Caco-2 (cell line): ENCODE data around the gene GALNT14. TPM values are rescaled to one million over a fixed set of nuclear protein-coding genes. Genes with fewer than 3 reads are reported as not detected.

Experiments
- BruUV-seq: library from RNA; stranded (reverse); fragments of 400-500 nt; replicated peaks from 2 replicates; lab custom pipeline; 2021; lab: Mats Ljungman, UMichigan
- CTCF ChIA-PET: fragments of 300-600 bp; sonication (Branson Sonifier 250); formaldehyde crosslinking; loops from one replicate; lab custom pipeline; 2022; ENCODE audit warnings: antibody characterized with exemption; lab: Charles Lee
- POLR2A ChIA-PET: fragments of 300-600 bp; sonication (Branson Sonifier 250); formaldehyde crosslinking; loops from one replicate; lab custom pipeline; 2022; ENCODE audit warnings: antibody characterized with exemption; lab: Charles Lee
- DNase-seq, 2 experiments: peaks; one replicate each; pipeline versions ENCODE4 v3.0.0 to v3.0.0-alpha.2; 2020 to 2022
- H3K27me3 ChIP-seq: replicated peaks from 2 replicates; pipeline ENCODE4 v1.6.0; 2011; ENCODE audit warnings: low read length; ENCODE audit not compliant: control insufficient read depth, insufficient read depth
- H3K36me3 ChIP-seq: 2 replicates; pipeline ENCODE4 v1.5.1; 2011; ENCODE audit warnings: low read length; ENCODE audit not compliant: control insufficient read depth, insufficient read depth
- H3K4me1 ChIP-seq: fragments of 250-450 bp; sonication (Bioruptor Pico); 2 replicates; pipeline ENCODE4 v1.5.1; 2020; ENCODE audit warnings: mild to moderate bottlenecking
- H3K4me3 ChIP-seq: 2 replicates; pipeline ENCODE4 v1.5.1; 2011; ENCODE audit warnings: low read depth, mild to moderate bottlenecking, control low read depth, low read length
- H3K9me3 ChIP-seq: fragments of 250-450 bp; sonication (Bioruptor Pico); 2 replicates; pipeline ENCODE4 v1.5.1; 2020; ENCODE audit warnings: mild to moderate bottlenecking, moderate library complexity
- H3K27ac Mint-ChIP-seq: one replicate; pipeline ENCODE4 v1.8.0; 2022; ENCODE audit warnings: mixed read lengths; ENCODE audit not compliant: unreplicated experiment
- H3K27me3 Mint-ChIP-seq: one replicate; pipeline ENCODE4 v1.8.0; 2022; ENCODE audit warnings: mixed read lengths; ENCODE audit not compliant: insufficient read depth, unreplicated experiment
- H3K36me3 Mint-ChIP-seq: one replicate; pipeline ENCODE4 v1.8.0; 2022; ENCODE audit warnings: mild to moderate bottlenecking, mixed read lengths; ENCODE audit not compliant: insufficient read depth, unreplicated experiment
- H3K4me1 Mint-ChIP-seq: one replicate; pipeline ENCODE4 v1.8.0; 2022; ENCODE audit warnings: low read depth, mixed read lengths; ENCODE audit not compliant: unreplicated experiment
- H3K4me3 Mint-ChIP-seq: one replicate; pipeline ENCODE4 v1.8.0; 2022; ENCODE audit warnings: mild to moderate bottlenecking, moderate library complexity, mixed read lengths; ENCODE audit not compliant: unreplicated experiment
- H3K9me3 Mint-ChIP-seq: one replicate; pipeline ENCODE4 v1.8.0; 2022; ENCODE audit warnings: mixed read lengths; ENCODE audit not compliant: unreplicated experiment
- intact Hi-C: fragments of 100-400 bp; cut with micrococcal nuclease; formaldehyde crosslinking; loops from one replicate; pipeline ENCODE4 v1.10.0; 2022; ENCODE audit not compliant: unreplicated experiment
- total RNA-seq: library from RNA; stranded (reverse); gene quantifications from 2 replicates; pipeline ENCODE4 v1.2.3, GENCODE V29; 2022
- TF ChIP-seq, protein P1 (sequence below), 2 experiments: fragments of 200-600 bp in 1 of 2; IDR thresholded peaks; 1 replicate in 1 of 2; 2 replicates in 1 of 2; pipeline versions ENCODE4 v1.5.1 to v1.8.0; 2011 to 2022; ENCODE audit warnings: antibody characterized with exemption in 1 of 2, control low read depth in 1 of 2, inconsistent platforms in 1 of 2, low read depth in 1 of 2, low read length in 1 of 2, mild to moderate bottlenecking in 1 of 2, moderate library complexity in 1 of 2; ENCODE audit not compliant: insufficient read depth in 1 of 2, severe bottlenecking in 1 of 2, unreplicated experiment in 1 of 2

The GALNT14 gene
- total RNA-seq, 1 experiment from 2014 or later, result not detected

- H3K4me3 Mint-ChIP-seq, result no peak overlapping the region
- no peaks in the 10 kb centered on the region for H3K4me1 ChIP-seq
- no TSS peak for BruUV-seq
- no peaks in the 10 kb centered on the region for H3K9me3 ChIP-seq
- no peaks in the 10 kb centered on the region for H3K4me1 Mint-ChIP-seq
- H3K9me3 Mint-ChIP-seq, result no peaks in the 10 kb centered on the region
- no peak overlapping the region for H3K27ac Mint-ChIP-seq
- intact Hi-C loops, result no loop called here
- H3K4me3 ChIP-seq, result no peak overlapping the region
- ChIA-PET POLR2A (no interaction called here), CTCF (interaction anchor here (0.6 kb wide), 1 partner anchor 209 kb away, joined by 3 read pairs; no protein-coding TSS in a partner anchor)
- no peak for DNase-seq
- peaks cover under 1% of the 10 kb centered on the region; the same call in 1 of the 2 replicates for H3K27me3 ChIP-seq
- H3K36me3 Mint-ChIP-seq, result no peaks in the 10 kb centered on the region
- TF ChIP-seq, protein P1, sequence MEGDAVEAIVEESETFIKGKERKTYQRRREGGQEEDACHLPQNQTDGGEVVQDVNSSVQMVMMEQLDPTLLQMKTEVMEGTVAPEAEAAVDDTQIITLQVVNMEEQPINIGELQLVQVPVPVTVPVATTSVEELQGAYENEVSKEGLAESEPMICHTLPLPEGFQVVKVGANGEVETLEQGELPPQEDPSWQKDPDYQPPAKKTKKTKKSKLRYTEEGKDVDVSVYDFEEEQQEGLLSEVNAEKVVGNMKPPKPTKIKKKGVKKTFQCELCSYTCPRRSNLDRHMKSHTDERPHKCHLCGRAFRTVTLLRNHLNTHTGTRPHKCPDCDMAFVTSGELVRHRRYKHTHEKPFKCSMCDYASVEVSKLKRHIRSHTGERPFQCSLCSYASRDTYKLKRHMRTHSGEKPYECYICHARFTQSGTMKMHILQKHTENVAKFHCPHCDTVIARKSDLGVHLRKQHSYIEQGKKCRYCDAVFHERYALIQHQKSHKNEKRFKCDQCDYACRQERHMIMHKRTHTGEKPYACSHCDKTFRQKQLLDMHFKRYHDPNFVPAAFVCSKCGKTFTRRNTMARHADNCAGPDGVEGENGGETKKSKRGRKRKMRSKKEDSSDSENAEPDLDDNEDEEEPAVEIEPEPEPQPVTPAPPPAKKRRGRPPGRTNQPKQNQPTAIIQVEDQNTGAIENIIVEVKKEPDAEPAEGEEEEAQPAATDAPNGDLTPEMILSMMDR (IDR thresholded peaks at IDR 0.05; ENCODE audit: insufficient read depth in 1 of 2, low read depth in 1 of 2, low read length in 1 of 2, severe bottlenecking in 1 of 2, unreplicated experiment in 1 of 2), result no peak
- H3K36me3 ChIP-seq, result no peaks in the 10 kb centered on the region
- peaks cover 21% of the 10 kb centered on the region for H3K27me3 Mint-ChIP-seq
Measured at GRCh38 chr2:30920511-30920910, 217.7 kb downstream of the GALNT14 start.

GRCh38 chr2:30915486-30915885 lies 222.8 kb downstream of the GALNT14 start:
- no peaks in the 10 kb centered on the region for H3K4me1 ChIP-seq
- Mint-ChIP-seq H3K27me3 (peaks cover 10% of the 10 kb centered on the region), H3K9me3 (no peaks in the 10 kb centered on the region), H3K4me3 (no peak overlapping the region), H3K36me3 (no peaks in the 10 kb centered on the region), H3K4me1 (no peaks in the 10 kb centered on the region), H3K27ac (no peak overlapping the region)
- H3K27me3 ChIP-seq, result no peaks in the 10 kb centered on the region
- TF ChIP-seq, protein P1 (IDR thresholded peaks at IDR 0.05; ENCODE audit: insufficient read depth in 1 of 2, low read depth in 1 of 2, low read length in 1 of 2, severe bottlenecking in 1 of 2, unreplicated experiment in 1 of 2), result peak; percentile 44 to 81
- ChIA-PET CTCF (interaction anchor here (0.6 to 1.8 kb wide), 2 partner anchors 204 to 255 kb away, joined by 3 to 7 read pairs; no protein-coding TSS in a partner anchor), POLR2A (no interaction called here)
- BruUV-seq, result no TSS peak
- peak; percentile 55 to 69 for DNase-seq
- intact Hi-C loops, result loop anchor here (1.0 kb wide), 1 partner anchor 201 kb away; no protein-coding TSS in a partner anchor
- no peak overlapping the region for H3K4me3 ChIP-seq
- no peaks in the 10 kb centered on the region for H3K9me3 ChIP-seq
- H3K36me3 ChIP-seq, result no peaks in the 10 kb centered on the region

DNA sequence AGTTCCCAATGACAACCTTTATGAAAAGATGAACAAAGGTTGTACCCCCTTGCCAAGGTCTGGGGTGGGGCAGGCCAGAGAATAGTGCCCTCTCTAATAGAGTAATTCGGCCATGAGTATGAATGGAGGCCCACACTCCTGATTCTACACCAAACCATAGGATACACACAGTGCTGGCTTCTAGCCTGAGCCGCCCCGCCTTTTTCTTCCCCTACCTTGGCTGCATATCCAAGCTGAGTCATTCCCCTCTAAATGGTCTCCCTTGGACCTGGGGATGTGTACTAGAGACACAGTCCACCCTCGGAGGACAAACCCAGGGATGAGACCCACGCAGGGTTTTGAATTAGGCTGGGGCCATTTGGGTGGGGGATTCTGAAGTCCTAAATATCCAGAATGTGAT lies 223.8 kb downstream of the GALNT14 start:
- ChIA-PET POLR2A (no interaction called here), CTCF (no interaction called here)
- Mint-ChIP-seq H3K36me3 (no peaks in the 10 kb centered on the region), H3K4me1 (no peaks in the 10 kb centered on the region), H3K4me3 (no peak overlapping the region), H3K9me3 (no peaks in the 10 kb centered on the region), H3K27ac (no peak overlapping the region), H3K27me3 (peaks cover 6% of the 10 kb centered on the region)
- no peak overlapping the region for H3K4me3 ChIP-seq
- no TSS peak for BruUV-seq
- no peaks in the 10 kb centered on the region for H3K9me3 ChIP-seq
- intact Hi-C loops, result no loop called here
- DNase-seq, result no peak
- no peaks in the 10 kb centered on the region for H3K36me3 ChIP-seq
- no peaks in the 10 kb centered on the region for H3K4me1 ChIP-seq
- TF ChIP-seq, protein P1 (IDR thresholded peaks at IDR 0.05; ENCODE audit: insufficient read depth in 1 of 2, low read depth in 1 of 2, low read length in 1 of 2, severe bottlenecking in 1 of 2, unreplicated experiment in 1 of 2), result no peak
- H3K27me3 ChIP-seq, result no peaks in the 10 kb centered on the region
